GM23338 (cell line): ENCODE data around the gene AACS. TPM values are rescaled to one million over a fixed set of nuclear protein-coding genes. Genes with fewer than 3 reads are reported as not detected.

Experiments used
- ATAC-seq: fragments of 200-7000 bp; cut with Tn5 transposase; 3 replicates; pipeline ENCODE4 v1.9.1; 2020
- DNase-seq: peaks from one replicate; pipeline ENCODE4 v3.0.0-alpha.2; 2015; ENCODE audit warnings: low spot score
- H2AFZ ChIP-seq: fragments of 200-600 bp; sonication (generic); 2 replicates; pipeline ENCODE4 v1.8.0; 2016; ENCODE audit warnings: antibody characterized with exemption, mild to moderate bottlenecking, moderate library complexity
- H3F3A ChIP-seq: fragments of 200-600 bp; sonication (generic); replicated peaks from 2 replicates; pipeline ENCODE4 v1.8.0; 2017; ENCODE audit warnings: antibody characterized with exemption, mixed run types, low read depth
- H3K27ac ChIP-seq: fragments of 200-600 bp; sonication (generic); 2 replicates; pipeline ENCODE4 v1.6.1; 2016; ENCODE audit warnings: low read depth
- H3K27me3 ChIP-seq: fragments of 200-600 bp; sonication (generic); 2 replicates; pipeline ENCODE4 v1.8.0; 2016; ENCODE audit warnings: mild to moderate bottlenecking, mixed run types, moderate library complexity; ENCODE audit not compliant: insufficient read depth
- H3K36me3 ChIP-seq: fragments of 200-600 bp; sonication (generic); 2 replicates; pipeline ENCODE4 v1.8.0; 2016; ENCODE audit warnings: mild to moderate bottlenecking; ENCODE audit not compliant: insufficient read depth
- H3K4me1 ChIP-seq: fragments of 200-600 bp; sonication (generic); 2 replicates; pipeline ENCODE4 v1.8.0; 2016; ENCODE audit warnings: mild to moderate bottlenecking, moderate library complexity; ENCODE audit not compliant: insufficient read depth
- H3K4me2 ChIP-seq: fragments of 200-600 bp; sonication (generic); 2 replicates; pipeline ENCODE4 v1.7.1; 2017; ENCODE audit warnings: mixed run types
- H3K4me3 ChIP-seq: fragments of 200-600 bp; sonication (generic); 2 replicates; pipeline ENCODE4 v1.6.1; 2016; ENCODE audit warnings: mixed run types
- H3K79me2 ChIP-seq: fragments of 200-600 bp; sonication (generic); replicated peaks from 2 replicates; pipeline ENCODE4 v1.8.0; 2017; ENCODE audit warnings: mild to moderate bottlenecking; ENCODE audit not compliant: insufficient read depth
- H3K9me2 ChIP-seq: fragments of 200-600 bp; sonication (generic); 2 replicates; pipeline ENCODE4 v1.8.0; 2017; ENCODE audit not compliant: insufficient read depth
- H4K20me1 ChIP-seq: fragments of 200-600 bp; sonication (generic); replicated peaks from 2 replicates; pipeline ENCODE4 v1.8.0; 2017; ENCODE audit warnings: mild to moderate bottlenecking; ENCODE audit not compliant: insufficient read depth
- H3K27ac Mint-ChIP-seq: 2 replicates; pipeline ENCODE4 v1.8.0; 2020; ENCODE audit warnings: inconsistent platforms, mild to moderate bottlenecking, moderate library complexity, mixed read lengths
- H3K27me3 Mint-ChIP-seq: 3 replicates; pipeline ENCODE4 v1.8.0; 2022; ENCODE audit warnings: low read depth, mild to moderate bottlenecking, moderate library complexity, mixed read lengths, inconsistent platforms; ENCODE audit not compliant: insufficient read depth, poor library complexity
- H3K36me3 Mint-ChIP-seq: 3 replicates; pipeline ENCODE4 v1.8.0; 2021; ENCODE audit warnings: low read depth, mild to moderate bottlenecking, inconsistent platforms, moderate library complexity, mixed read lengths
- H3K4me1 Mint-ChIP-seq: 3 replicates; pipeline ENCODE4 v1.8.0; 2020; ENCODE audit warnings: mild to moderate bottlenecking, inconsistent platforms, mixed read lengths
- H3K4me3 Mint-ChIP-seq: 3 replicates; pipeline ENCODE4 v1.8.0; 2021; ENCODE audit warnings: moderate library complexity, mild to moderate bottlenecking, inconsistent platforms, mixed read lengths
- H3K9me3 Mint-ChIP-seq: 3 replicates; pipeline ENCODE4 v1.8.0; 2020; ENCODE audit warnings: moderate library complexity, mild to moderate bottlenecking, inconsistent platforms, mixed read lengths
- CREB1 ChIP-seq: fragments of 250-450 bp; sonication (Bioruptor Pico); IDR thresholded peaks from 2 replicates; pipeline ENCODE4 v1.5.0; 2020; ENCODE audit warnings: low read depth, mild to moderate bottlenecking, moderate library complexity
- EZH2phosphoT487 ChIP-seq: fragments of 200-600 bp; sonication (generic); IDR thresholded peaks from one replicate; pipeline ENCODE4 v1.8.1; 2018; ENCODE audit warnings: antibody characterized with exemption; ENCODE audit not compliant: unreplicated experiment
- JUNB ChIP-seq: IDR thresholded peaks from one replicate; pipeline ENCODE4 v1.6.1; 2016; ENCODE audit warnings: antibody characterized with exemption; ENCODE audit not compliant: unreplicated experiment
- NANOG ChIP-seq: IDR thresholded peaks from 2 replicates; pipeline ENCODE4 v1.6.1; 2016; ENCODE audit warnings: antibody characterized with exemption, borderline replicate concordance
- POLR2AphosphoS5 ChIP-seq: IDR thresholded peaks from 2 replicates; pipeline ENCODE4 v1.6.1; 2016; ENCODE audit warnings: antibody characterized with exemption, low read depth
- STAT1 ChIP-seq: IDR thresholded peaks from one replicate; pipeline ENCODE4 v1.6.1; 2016; ENCODE audit warnings: antibody characterized with exemption; ENCODE audit not compliant: unreplicated experiment
- ZNF114 ChIP-seq: fragments of 250-450 bp; sonication (Bioruptor Pico); IDR thresholded peaks from 2 replicates; pipeline ENCODE4 v1.5.0; 2020; ENCODE audit warnings: mild to moderate bottlenecking, moderate library complexity
- ZNF331 ChIP-seq: fragments of 250-450 bp; sonication (Bioruptor Pico); IDR thresholded peaks from 2 replicates; pipeline ENCODE4 v1.5.0; 2020; ENCODE audit warnings: low read depth, mild to moderate bottlenecking, moderate library complexity
- polyA plus RNA-seq: library from polyadenylated mRNA; unstranded; fragments of >200 nt; fragmentation: Nextera tagmentation; extraction: Ambion mirVana; gene quantifications from 2 replicates; pipeline ENCODE4 v1.2.1, GENCODE V29; 2016
- total RNA-seq: library from RNA; depleted of rRNA; stranded (reverse); fragments of >200 nt; shearing (Covaris generic); gene quantifications from 2 replicates; pipeline ENCODE4 v1.2.3, GENCODE V29; 2014
- TF ChIP-seq, protein P1 (sequence below): IDR thresholded peaks from one replicate; pipeline ENCODE4 v1.6.1; 2018; ENCODE audit warnings: antibody characterized with exemption; ENCODE audit not compliant: unreplicated experiment
- TF ChIP-seq, protein P2 (sequence below): IDR thresholded peaks from 2 replicates; pipeline ENCODE4 v1.6.1; 2016; ENCODE audit warnings: antibody characterized with exemption
- TF ChIP-seq, protein P3 (sequence below): fragments of 250-450 bp; sonication (Bioruptor Pico); IDR thresholded peaks from 2 replicates; pipeline ENCODE4 v1.5.0; 2020; ENCODE audit warnings: mild to moderate bottlenecking, moderate library complexity

The AACS gene
- total and polyA plus RNA-seq, 2 experiments from 2014 or later = 31.1 to 64.4 TPM

DNA sequence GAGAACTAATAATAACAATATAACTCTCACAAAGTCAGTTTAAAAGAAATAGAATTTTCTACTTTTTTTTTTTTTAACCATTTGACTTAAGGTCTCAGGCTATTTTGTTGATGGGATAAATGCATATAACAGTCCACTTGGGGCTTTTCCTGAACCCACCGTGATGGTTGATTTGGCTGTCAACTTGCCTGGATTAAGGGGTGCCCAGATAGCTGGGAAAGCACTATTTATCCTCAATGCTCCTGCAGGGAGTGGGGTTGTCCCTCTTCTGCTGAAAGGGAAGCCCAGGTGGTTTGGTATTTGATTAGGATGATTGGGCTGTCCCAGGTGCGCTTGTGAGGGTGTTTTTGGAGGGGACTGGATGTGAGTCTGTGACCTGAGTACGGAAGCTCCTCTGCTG lies 114.9 kb downstream of the AACS start:
- no peak overlapping the region for H3K4me3 ChIP-seq
- H3K9me3 Mint-ChIP-seq = peaks cover 9% of the 10 kb centered on the region
- H3K27me3 Mint-ChIP-seq = peaks cover 31% of the 10 kb centered on the region
- no peak overlapping the region for H3K4me3 Mint-ChIP-seq
- ATAC-seq (no peak), DNase-seq (no peak)
- peaks cover 26% of the 10 kb centered on the region for H3K4me1 Mint-ChIP-seq
- H2AFZ ChIP-seq = no peak overlapping the region
- H3K9me2 ChIP-seq = no peaks in the 10 kb centered on the region
- no peaks in the 10 kb centered on the region for H4K20me1 ChIP-seq
- H3K4me2 ChIP-seq = no peak overlapping the region
- H3K27me3 ChIP-seq = peaks cover 19% of the 10 kb centered on the region
- no peak overlapping the region for H3K27ac ChIP-seq
- no peaks in the 10 kb centered on the region for H3K36me3 ChIP-seq
- H3F3A ChIP-seq = peaks cover 5% of the 10 kb centered on the region; the same call in 1 of the 2 replicates
- H3K4me1 ChIP-seq = peaks cover 19% of the 10 kb centered on the region
- TF ChIP-seq NANOG (no peak), ZNF114 (CRISPR knock-in tag) (no peak), STAT1 (no peak), POLR2AphosphoS5 (no peak)
- TF ChIP-seq, protein P1, sequence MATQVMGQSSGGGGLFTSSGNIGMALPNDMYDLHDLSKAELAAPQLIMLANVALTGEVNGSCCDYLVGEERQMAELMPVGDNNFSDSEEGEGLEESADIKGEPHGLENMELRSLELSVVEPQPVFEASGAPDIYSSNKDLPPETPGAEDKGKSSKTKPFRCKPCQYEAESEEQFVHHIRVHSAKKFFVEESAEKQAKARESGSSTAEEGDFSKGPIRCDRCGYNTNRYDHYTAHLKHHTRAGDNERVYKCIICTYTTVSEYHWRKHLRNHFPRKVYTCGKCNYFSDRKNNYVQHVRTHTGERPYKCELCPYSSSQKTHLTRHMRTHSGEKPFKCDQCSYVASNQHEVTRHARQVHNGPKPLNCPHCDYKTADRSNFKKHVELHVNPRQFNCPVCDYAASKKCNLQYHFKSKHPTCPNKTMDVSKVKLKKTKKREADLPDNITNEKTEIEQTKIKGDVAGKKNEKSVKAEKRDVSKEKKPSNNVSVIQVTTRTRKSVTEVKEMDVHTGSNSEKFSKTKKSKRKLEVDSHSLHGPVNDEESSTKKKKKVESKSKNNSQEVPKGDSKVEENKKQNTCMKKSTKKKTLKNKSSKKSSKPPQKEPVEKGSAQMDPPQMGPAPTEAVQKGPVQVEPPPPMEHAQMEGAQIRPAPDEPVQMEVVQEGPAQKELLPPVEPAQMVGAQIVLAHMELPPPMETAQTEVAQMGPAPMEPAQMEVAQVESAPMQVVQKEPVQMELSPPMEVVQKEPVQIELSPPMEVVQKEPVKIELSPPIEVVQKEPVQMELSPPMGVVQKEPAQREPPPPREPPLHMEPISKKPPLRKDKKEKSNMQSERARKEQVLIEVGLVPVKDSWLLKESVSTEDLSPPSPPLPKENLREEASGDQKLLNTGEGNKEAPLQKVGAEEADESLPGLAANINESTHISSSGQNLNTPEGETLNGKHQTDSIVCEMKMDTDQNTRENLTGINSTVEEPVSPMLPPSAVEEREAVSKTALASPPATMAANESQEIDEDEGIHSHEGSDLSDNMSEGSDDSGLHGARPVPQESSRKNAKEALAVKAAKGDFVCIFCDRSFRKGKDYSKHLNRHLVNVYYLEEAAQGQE = no peak
- TF ChIP-seq, protein P2, sequence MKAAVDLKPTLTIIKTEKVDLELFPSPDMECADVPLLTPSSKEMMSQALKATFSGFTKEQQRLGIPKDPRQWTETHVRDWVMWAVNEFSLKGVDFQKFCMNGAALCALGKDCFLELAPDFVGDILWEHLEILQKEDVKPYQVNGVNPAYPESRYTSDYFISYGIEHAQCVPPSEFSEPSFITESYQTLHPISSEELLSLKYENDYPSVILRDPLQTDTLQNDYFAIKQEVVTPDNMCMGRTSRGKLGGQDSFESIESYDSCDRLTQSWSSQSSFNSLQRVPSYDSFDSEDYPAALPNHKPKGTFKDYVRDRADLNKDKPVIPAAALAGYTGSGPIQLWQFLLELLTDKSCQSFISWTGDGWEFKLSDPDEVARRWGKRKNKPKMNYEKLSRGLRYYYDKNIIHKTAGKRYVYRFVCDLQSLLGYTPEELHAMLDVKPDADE = no peak
- H3K27ac Mint-ChIP-seq = no peak overlapping the region
- H3K79me2 ChIP-seq = no peaks in the 10 kb centered on the region
- peaks cover 7% of the 10 kb centered on the region for H3K36me3 Mint-ChIP-seq

DNA sequence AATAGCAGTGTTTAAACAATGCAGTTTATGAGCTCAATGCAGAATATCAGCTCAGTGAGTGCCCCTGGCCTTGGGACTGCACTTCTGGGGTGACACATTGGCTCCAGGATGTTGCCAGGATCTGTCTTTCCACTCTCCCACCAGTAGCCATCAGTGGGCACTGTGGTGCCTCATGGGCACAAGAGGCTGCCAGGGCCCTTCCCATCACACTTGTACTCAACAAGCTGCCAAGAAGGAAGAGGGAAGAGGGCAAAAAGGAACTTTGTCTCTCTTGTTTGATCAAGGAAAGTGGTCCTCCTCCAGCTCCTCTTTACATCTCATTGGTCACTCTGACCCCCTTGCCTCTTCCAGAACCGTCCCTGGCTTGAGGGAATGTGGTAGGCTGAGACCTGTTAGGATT lies 115.9 kb downstream of the AACS start:
- H3K9me2 ChIP-seq = no peaks in the 10 kb centered on the region
- no peaks in the 10 kb centered on the region for H3K36me3 ChIP-seq
- no peaks in the 10 kb centered on the region for H4K20me1 ChIP-seq
- no peak overlapping the region for H3K4me3 Mint-ChIP-seq
- ATAC-seq = no peak
- peaks cover 20% of the 10 kb centered on the region for H3K4me1 ChIP-seq
- no peak overlapping the region for H3K27ac ChIP-seq
- no peak overlapping the region for H2AFZ ChIP-seq
- peaks cover 7% of the 10 kb centered on the region for H3K9me3 Mint-ChIP-seq
- DNase-seq = no peak
- peaks cover 5% of the 10 kb centered on the region for H3K36me3 Mint-ChIP-seq
- peaks cover 36% of the 10 kb centered on the region for H3K27me3 Mint-ChIP-seq
- H3K79me2 ChIP-seq = no peaks in the 10 kb centered on the region
- no peak overlapping the region for H3K27ac Mint-ChIP-seq
- H3K27me3 ChIP-seq = peaks cover 19% of the 10 kb centered on the region
- H3K4me2 ChIP-seq = no peak overlapping the region
- peaks cover 29% of the 10 kb centered on the region for H3K4me1 Mint-ChIP-seq
- H3F3A ChIP-seq = peaks cover 11% of the 10 kb centered on the region; the same call in 1 of the 2 replicates
- no peak overlapping the region for H3K4me3 ChIP-seq
- TF ChIP-seq, protein P3, sequence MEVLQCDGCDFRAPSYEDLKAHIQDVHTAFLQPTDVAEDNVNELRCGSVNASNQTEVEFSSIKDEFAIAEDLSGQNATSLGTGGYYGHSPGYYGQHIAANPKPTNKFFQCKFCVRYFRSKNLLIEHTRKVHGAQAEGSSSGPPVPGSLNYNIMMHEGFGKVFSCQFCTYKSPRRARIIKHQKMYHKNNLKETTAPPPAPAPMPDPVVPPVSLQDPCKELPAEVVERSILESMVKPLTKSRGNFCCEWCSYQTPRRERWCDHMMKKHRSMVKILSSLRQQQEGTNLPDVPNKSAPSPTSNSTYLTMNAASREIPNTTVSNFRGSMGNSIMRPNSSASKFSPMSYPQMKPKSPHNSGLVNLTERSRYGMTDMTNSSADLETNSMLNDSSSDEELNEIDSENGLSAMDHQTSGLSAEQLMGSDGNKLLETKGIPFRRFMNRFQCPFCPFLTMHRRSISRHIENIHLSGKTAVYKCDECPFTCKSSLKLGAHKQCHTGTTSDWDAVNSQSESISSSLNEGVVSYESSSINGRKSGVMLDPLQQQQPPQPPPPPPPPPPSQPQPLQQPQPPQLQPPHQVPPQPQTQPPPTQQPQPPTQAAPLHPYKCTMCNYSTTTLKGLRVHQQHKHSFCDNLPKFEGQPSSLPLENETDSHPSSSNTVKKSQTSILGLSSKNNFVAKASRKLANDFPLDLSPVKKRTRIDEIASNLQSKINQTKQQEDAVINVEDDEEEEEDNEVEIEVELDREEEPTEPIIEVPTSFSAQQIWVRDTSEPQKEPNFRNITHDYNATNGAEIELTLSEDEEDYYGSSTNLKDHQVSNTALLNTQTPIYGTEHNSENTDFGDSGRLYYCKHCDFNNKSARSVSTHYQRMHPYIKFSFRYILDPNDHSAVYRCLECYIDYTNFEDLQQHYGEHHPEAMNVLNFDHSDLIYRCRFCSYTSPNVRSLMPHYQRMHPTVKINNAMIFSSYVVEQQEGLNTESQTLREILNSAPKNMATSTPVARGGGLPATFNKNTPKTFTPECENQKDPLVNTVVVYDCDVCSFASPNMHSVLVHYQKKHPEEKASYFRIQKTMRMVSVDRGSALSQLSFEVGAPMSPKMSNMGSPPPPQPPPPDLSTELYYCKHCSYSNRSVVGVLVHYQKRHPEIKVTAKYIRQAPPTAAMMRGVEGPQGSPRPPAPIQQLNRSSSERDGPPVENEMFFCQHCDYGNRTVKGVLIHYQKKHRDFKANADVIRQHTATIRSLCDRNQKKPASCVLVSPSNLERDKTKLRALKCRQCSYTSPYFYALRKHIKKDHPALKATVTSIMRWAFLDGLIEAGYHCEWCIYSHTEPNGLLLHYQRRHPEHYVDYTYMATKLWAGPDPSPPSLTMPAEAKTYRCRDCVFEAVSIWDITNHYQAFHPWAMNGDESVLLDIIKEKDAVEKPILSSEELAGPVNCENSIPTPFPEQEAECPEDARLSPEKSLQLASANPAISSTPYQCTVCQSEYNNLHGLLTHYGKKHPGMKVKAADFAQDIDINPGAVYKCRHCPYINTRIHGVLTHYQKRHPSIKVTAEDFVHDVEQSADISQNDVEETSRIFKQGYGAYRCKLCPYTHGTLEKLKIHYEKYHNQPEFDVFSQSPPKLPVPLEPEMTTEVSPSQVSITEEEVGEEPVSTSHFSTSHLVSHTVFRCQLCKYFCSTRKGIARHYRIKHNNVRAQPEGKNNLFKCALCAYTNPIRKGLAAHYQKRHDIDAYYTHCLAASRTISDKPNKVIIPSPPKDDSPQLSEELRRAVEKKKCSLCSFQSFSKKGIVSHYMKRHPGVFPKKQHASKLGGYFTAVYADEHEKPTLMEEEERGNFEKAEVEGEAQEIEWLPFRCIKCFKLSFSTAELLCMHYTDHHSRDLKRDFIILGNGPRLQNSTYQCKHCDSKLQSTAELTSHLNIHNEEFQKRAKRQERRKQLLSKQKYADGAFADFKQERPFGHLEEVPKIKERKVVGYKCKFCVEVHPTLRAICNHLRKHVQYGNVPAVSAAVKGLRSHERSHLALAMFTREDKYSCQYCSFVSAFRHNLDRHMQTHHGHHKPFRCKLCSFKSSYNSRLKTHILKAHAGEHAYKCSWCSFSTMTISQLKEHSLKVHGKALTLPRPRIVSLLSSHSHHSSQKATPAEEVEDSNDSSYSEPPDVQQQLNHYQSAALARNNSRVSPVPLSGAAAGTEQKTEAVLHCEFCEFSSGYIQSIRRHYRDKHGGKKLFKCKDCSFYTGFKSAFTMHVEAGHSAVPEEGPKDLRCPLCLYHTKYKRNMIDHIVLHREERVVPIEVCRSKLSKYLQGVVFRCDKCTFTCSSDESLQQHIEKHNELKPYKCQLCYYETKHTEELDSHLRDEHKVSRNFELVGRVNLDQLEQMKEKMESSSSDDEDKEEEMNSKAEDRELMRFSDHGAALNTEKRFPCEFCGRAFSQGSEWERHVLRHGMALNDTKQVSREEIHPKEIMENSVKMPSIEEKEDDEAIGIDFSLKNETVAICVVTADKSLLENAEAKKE (CRISPR knock-in tag) = no peak
- TF ChIP-seq NANOG (no peak), CREB1 (no peak), JUNB (no peak), ZNF331 (no peak), EZH2phosphoT487 (no peak)
- TF ChIP-seq, protein P2 = no peak
